AG20443 (cell line): ENCODE measurements around the gene CLPSL1.

ENCODE experiments used
- DNase-seq: peaks from one replicate; pipeline ENCODE4 v3.0.0; 2012; ENCODE audit warnings: low spot score, mixed read lengths

CLPSL1 gene

DNA sequence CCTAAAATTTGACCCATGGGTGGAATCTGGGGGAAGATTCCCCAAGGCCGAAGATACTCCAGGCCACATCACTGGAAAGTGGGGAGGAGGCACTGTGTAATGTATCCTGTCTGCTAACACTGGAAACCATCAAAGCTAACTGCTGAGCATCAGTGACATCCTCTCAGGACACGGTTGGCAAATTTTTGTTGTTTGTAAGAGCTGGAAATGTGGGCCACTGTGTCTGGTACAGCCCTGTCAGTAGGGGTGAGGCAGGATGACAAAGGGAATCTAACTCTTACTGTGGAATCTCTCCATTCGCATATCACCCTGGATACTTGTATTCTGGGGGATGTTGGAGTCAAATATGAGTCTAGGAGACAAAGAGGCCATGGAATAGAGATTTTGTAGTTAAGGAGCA, 21.4 kb upstream of the CLPSL1 start:
- DNase-seq, result no peak

DNA sequence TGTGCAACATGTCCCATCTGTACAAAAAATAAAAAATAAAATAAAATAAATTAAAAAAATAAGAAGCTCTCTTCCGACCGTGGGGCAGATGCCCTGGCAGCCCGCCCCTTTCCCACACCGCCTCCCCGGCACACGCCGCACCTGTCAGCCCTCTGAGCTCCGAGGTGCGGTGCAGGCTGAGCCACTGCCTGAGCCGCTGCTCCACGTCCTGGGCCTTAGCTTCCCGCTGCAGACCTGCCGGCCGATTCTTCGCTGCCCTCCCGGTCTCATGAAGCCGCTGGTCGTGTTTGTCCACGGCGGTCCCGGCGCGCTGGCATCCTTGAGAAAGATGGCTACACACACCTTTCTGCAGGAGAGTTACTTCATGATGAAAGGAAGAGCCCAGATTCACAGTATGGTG, 15.1 kb upstream of the CLPSL1 start:
- DNase-seq, result no peak

DNA sequence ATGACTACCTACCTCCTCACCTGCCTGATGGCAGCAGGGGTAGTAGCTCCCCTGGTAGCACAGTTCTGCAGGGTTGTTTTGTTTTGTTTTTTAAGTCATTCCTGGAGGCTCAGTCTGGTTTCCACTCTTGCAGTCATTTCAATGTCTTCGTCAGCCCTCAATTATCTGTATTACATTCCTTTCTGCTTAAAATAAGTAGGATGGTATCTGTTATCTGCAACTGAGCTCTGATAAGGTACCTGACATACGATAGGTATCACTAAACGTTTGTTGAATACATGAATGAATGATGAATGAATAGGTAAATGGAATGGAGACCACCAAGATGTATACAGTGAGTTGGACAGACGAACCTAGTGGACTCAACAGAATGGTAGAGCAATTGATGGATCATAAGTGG, 11.6 kb upstream of the CLPSL1 start:
- no peak for DNase-seq

DNA sequence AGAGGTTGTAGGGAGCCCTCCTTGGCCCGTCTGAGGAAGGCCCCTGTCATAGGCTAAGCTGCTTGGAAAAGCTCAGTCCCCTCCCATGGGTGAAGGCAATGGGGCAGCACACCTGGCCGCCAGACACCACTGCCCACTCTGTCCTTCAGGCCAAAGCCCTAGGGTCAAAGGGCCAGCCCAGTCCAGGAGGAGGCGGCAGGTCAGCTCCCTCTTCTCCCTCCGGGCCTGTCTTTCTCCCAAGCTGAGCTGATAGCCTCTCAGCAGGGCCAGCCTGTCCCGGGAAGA, 9.5 kb upstream of the CLPSL1 start:
- DNase-seq, result no peak

DNA sequence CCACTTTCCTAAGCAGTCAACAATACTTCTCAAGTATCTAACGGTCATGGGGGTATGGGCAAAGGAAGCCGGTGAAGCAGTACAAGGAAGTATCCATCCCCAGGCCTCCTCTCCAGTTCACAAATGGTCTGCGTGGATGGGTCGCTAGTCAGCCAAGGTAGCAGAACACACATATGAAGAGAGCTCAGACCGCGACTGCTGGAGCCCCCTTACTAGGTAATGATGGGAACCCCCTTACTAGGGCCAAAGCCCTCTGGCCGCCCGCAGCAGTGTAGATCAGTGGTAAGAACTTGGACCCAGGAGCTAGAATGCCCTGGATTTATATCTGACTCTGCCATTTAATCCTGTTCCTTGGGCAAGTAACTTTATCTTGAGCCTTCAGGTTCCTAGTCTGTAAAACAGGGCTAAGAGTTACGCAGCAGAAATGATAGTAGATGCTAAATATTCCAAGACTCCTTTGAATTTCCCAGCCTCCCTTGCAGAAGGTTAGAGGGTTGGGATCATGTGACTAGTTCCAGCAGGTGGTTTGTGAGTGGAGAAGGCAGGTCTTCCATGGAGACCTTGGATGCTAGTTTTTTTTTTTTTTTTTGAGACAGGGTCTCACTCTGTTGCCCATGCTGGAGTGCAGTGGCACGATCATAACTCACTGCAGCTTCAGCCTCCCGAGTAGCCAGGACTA, 6.6 kb upstream of the CLPSL1 start:
- no peak for DNase-seq

DNA sequence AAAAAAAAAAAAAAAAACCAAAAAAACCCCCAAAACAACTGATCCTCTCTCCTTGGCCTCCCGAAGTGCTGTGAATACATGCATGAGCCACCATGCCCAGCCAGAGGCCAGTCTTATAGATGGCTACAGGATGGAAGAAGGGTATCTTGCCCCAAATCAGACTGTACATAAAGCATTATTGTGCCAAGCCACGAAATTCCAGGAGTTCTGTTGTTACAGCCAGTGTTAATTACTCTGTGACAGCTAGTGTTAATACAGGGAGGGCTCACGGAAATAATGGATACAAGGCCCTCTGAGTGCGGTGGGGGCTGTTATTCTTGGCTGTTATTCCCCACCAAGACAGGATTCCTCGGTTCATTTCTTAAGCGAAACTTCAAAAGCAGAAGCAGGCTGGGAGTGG, 5.8 kb upstream of the CLPSL1 start:
- DNase-seq, result no peak

GRCh38 chr6:35776364-35777215, 4.2 kb upstream of the CLPSL1 start, which contains the start of gene CLPSL2:
CLPSL2 (plus strand) TSS chr6:35776598; CDS start chr6:35776619, 21 bp downstream.
- DNase-seq, result peak; percentile 34

DNA sequence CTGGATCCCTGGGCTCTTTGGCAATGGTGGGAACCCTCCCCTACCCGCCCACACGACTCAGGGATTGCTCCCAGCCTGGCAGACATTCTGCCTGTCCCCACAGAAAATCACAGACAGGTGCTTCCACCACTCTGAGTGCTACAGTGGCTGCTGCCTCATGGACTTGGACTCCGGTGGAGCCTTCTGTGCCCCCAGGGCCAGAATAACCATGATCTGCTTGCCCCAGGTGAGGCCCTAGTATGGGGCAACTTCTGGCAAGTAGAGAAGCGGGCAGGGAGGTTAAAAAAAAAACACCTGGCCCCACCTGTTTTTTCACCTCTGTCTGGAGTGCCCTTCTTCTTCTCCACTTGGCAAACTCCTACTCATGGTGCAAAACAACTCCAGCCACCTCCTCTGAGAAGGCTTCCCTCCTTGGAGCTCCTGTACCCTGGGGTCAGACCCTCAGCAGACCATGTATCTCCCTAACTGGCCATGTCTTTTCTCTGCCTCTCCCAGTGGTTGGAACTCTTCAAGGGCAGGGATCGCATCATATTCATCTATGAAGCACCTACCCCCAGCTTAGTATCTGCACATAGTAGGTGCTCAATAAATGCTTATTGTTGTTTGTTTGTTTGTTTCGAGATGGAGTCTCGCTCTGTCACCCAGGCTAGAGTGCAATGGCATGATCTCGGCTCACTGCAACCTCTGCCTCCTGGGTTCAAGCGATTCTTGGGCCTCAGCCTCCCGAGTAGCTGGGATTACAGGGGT, 3.3 kb upstream of the CLPSL1 start:
- DNase-seq, result no peak

DNA sequence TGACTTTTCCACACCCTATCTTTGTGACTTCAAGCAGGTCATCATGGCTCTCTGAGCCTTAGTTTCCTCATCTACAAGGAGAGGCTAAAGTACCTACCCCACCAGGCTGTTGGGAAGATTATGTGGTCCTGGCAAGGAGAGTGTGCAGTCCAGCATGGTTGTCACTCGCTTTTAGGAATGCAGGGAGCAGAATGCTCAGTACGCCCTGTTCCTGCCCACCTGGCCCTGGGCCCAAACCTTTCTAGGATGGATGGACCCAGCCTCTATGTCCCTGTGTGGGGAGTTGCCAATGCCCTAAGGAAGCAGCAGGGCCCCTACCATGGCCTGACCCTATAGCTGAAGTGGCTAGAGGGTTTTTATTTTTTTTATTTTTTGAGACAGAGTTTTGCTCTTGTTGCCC, 2.4 kb upstream of the CLPSL1 start:
- no peak for DNase-seq

- no peak for DNase-seq
Measured at GRCh38 chr6:35781290-35781689, 471 bp downstream of the CLPSL1 start.

GRCh38 chr6:35782424-35782823, 1.6 kb downstream of the CLPSL1 start:
- no peak for DNase-seq

DNA sequence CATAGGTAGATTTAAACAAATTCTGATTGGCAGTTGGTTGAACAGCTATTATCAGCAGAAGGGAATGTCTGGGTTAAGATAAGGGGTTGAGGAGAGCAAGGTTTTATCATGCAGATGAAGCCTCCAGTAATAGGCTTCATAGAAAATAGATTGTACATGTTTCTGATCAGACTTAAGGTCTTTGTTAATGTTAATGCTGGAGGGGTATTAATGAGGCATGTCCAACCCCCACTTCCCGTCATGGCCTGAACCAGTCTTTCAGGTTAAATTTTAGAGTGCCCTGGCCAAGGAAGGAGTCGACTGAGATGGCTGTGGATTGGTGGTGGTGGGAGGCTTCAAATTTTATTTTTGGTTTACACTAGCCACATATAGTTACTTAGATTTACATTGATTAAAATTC, 3.4 kb downstream of the CLPSL1 start:
- no peak for DNase-seq

DNA sequence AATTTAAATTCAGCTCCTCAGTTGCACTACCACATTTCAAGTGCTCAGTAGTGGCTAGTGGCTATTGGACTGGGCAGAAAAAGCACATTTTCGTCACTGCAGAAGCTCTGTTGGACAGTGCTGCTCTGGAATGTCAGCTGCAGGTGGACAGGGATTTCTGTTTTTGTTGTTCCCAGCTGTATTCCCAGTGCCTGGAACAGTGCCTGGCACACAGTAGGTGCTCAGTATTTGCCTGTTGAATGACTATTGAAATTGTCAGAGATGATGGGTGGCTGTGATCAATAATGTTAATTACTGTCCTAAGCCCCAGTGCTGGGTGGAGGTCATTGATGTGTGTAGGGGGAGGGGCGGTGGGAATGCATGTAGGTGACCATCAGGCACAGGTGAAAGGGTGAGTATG, 5.5 kb downstream of the CLPSL1 start:
- no peak for DNase-seq

DNA sequence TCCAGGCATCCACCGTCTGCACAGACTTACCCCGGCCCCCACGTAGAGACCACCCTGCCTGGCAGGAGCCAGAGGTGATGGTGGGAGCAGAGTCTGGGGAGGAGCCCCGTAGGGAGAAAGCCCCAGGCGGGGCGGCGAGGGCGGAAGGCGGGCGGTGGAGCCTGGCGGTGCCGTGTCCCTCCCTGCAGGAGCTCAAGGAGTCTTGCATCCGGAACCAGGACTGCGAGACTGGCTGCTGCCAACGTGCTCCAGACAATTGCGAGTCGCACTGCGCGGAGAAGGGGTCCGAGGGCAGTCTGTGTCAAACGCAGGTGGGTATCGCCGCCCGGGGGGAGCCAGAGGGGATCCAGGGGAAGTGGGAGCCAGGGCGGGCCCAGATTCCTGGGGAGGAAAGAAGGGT, 6.0 kb downstream of the CLPSL1 start:
- peak; percentile 64 for DNase-seq

GRCh38 chr6:35787266-35788218, 6.7 kb downstream of the CLPSL1 start:
- DNase-seq, result peak; percentile 17

- DNase-seq, result no peak
Measured at GRCh38 chr6:35788423-35788982, 7.7 kb downstream of the CLPSL1 start.

- no peak for DNase-seq
Measured at GRCh38 chr6:35790683-35791082, 9.9 kb downstream of the CLPSL1 start.

GRCh38 chr6:35794536-35795452, 14.0 kb downstream of the CLPSL1 start:
- no peak for DNase-seq

- DNase-seq, result no peak
Measured at GRCh38 chr6:35795453-35796071, 14.7 kb downstream of the CLPSL1 start.

GRCh38 chr6:35796236-35796635, 15.4 kb downstream of the CLPSL1 start:
- DNase-seq, result no peak
